Testis (tissue), 3 donors: ENCODE results near the gene HES2. TPM values are rescaled to one million over a fixed set of nuclear protein-coding genes. Genes with fewer than 3 reads are reported as not detected.

Experiments used
- DNase-seq: peaks from one replicate; pipeline ENCODE4 v3.0.0-alpha.2; 2019
- H3K27ac ChIP-seq, 2 donors: fragments of 200-600 bp; sonication (generic); one replicate each; pipeline ENCODE4 v1.5.1; 2019
- H3K27me3 ChIP-seq: fragments of 200-600 bp; sonication (generic); one replicate; pipeline ENCODE4 v1.5.1; 2019
- H3K36me3 ChIP-seq: fragments of 200-600 bp; sonication (generic); one replicate; pipeline ENCODE4 v1.5.1; 2017; ENCODE audit warnings: low read depth; ENCODE audit errors: missing control alignments
- H3K4me1 ChIP-seq: fragments of 200-600 bp; sonication (generic); one replicate; pipeline ENCODE4 v1.5.1; 2019
- H3K4me3 ChIP-seq, 2 donors: fragments of 200-600 bp; sonication (generic); one replicate each; pipeline ENCODE4 v1.5.1; 2017 to 2019
- H3K9me3 ChIP-seq: fragments of 200-600 bp; sonication (generic); one replicate; pipeline ENCODE4 v1.5.1; 2017
- POLR2A ChIP-seq: fragments of 450-650 bp; IDR thresholded peaks from one replicate; pipeline ENCODE4 v1.6.1; 2017; ENCODE audit warnings: antibody characterized with exemption, mild to moderate bottlenecking, moderate library complexity
- WGBS, 2 donors: methylation state at CpG; one replicate each; pipeline ENCODE4 v1.1.5; 2018; 5-methylcytosine and 5-hydroxymethylcytosine counted together
- intact Hi-C: fragments of 100-400 bp; cut with DNase I; formaldehyde crosslinking; loops from one replicate; pipeline ENCODE4 v1.15.1; 2023; ENCODE audit warnings: low total_unique reads
- polyA plus RNA-seq: library from polyadenylated mRNA; stranded (reverse); fragments of 350-450 nt; fragmentation: Illumina TruSeq; extraction: RNeasy Lipid Tissue Mini Kit (QIAGEN cat#74804); gene quantifications from one replicate; pipeline ENCODE4 v1.2.3, GENCODE V29; 2014; ENCODE audit warnings: low read depth, low replicate concordance; ENCODE audit not compliant: insufficient read depth
- total RNA-seq, 2 donors: library from RNA; depleted of rRNA; stranded (reverse); fragments of >200 nt; gene quantifications; one replicate each; pipeline ENCODE4 v1.2.3, GENCODE V29; 2016
- TF ChIP-seq, protein P1 (sequence below), 3 experiments: fragments of 450-650 bp in 2 of 3; fragments of 200-600 bp in 1 of 3; sonication (generic) in 1 of 3; IDR thresholded peaks; one replicate each; pipeline ENCODE4 v1.5.1; 2016 to 2019; ENCODE audit warnings: antibody characterized with exemption in 3 of 3, mild to moderate bottlenecking in 2 of 3, moderate library complexity in 1 of 3

HES2 gene
- total and polyA plus RNA-seq, 3 donors from 2014 or later, result 2.4 to 5.0 (median 2.6) TPM

DNA sequence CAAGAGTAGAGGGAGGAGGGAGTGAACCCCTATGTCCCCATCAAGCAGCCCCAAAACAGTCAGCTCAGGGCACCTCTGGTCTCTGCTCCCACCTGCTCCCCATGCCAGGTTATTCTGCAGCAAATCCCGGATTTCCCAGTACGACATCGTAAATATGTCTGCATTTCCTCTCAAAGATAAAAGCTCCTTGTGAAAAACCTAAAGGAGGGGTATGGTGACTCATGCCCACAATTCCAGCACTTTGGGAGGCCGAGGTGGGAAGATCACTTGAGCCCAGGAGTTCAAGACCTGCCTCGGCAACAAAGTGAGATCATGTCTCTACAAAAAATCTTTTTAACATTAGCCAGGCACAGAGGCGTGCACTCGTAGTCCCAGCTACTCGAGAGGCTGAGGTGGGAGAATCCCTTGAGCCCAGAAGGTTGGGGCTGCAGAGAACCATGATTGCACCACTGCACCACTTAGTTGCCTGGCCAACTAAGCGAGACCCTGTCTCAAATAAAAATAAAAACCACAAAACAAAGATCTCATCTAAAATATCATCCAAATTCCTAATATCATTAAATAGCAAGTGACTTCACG, 33.3 kb downstream of the HES2 start:
- Histone ChIP-seq H3K27ac (no peak overlapping the region), H3K9me3 (no peaks in the 10 kb centered on the region), H3K36me3 (no peaks in the 10 kb centered on the region), H3K4me1 (peaks cover 4% of the 10 kb centered on the region), H3K27me3 (no peaks in the 10 kb centered on the region), H3K4me3 (no peak overlapping the region)
- TF ChIP-seq, protein P1, sequence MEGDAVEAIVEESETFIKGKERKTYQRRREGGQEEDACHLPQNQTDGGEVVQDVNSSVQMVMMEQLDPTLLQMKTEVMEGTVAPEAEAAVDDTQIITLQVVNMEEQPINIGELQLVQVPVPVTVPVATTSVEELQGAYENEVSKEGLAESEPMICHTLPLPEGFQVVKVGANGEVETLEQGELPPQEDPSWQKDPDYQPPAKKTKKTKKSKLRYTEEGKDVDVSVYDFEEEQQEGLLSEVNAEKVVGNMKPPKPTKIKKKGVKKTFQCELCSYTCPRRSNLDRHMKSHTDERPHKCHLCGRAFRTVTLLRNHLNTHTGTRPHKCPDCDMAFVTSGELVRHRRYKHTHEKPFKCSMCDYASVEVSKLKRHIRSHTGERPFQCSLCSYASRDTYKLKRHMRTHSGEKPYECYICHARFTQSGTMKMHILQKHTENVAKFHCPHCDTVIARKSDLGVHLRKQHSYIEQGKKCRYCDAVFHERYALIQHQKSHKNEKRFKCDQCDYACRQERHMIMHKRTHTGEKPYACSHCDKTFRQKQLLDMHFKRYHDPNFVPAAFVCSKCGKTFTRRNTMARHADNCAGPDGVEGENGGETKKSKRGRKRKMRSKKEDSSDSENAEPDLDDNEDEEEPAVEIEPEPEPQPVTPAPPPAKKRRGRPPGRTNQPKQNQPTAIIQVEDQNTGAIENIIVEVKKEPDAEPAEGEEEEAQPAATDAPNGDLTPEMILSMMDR (IDR thresholded peaks at IDR 0.05), result no peak
- TF ChIP-seq POLR2A, result no peak
- no peak for DNase-seq
- WGBS, 2 donors, result 82 to 85% methylated on average over 10 of the region's 10 CpGs
- intact Hi-C loops, result no loop called here

DNA sequence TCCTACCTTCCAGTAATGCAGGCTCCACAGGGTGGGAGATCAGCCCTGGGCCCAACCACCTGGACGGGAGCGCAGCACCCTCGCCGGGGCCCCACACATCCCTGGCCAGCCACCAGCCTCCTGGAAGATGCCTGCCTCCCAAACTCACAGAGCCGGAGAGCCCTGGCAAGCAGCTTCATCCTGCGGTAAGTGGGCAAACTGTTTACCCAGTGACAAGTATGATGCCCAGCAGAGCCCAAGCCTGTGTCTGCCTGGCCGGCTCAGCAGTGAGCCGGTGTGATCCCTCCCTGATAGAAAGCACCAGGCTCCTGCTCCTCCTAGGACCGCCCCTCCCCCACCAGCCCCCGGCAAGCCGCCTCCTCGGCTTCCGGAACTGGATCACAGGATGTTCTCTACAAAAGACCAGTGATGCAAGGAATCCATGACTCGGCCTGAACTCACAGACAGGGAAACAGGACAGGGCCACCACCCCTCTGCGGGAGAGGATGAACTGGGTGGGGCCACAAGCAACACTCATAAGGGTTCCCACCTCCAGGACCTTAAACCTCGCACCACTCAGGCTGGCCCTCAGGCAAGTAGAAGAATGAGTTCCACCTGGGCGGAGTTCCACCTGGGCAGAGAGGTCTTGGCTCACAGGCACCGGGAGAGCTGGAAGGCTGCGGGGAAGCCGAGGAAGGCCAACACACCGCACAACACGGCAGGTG, 34.1 kb downstream of the HES2 start:
- Histone ChIP-seq H3K4me3 (no peak overlapping the region), H3K9me3 (no peaks in the 10 kb centered on the region), H3K27me3 (no peaks in the 10 kb centered on the region), H3K36me3 (no peaks in the 10 kb centered on the region), H3K4me1 (peaks cover 4% of the 10 kb centered on the region), H3K27ac (no peak overlapping the region)
- intact Hi-C loops, result no loop called here
- no peak for TF ChIP-seq POLR2A
- TF ChIP-seq, protein P1 (IDR thresholded peaks at IDR 0.05), result no peak
- DNase-seq, result no peak
- 79 to 90% methylated on average over 14 to 22 of the region's 22 CpGs for WGBS, 2 donors

DNA sequence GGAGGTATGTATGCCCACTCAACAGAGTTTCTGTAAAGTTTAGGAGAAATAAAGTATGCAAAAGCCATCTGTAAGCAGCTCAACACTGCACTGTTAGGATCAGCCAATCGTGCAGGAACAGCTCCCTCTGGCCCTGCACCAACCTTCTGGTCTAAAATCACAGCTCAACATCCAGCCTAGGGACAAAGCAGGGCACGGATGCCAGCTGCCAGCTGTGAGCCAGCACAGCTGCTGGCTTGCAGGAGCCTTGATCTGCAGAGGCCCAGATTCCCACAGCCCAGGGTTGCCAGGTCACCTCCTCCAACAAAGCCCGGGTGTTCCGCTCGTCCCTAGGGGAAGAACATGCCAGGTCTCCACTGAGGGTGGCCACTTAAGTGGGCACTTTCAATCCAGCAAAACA, 34.8 kb downstream of the HES2 start:
- Histone ChIP-seq H3K4me1 (peaks cover 4% of the 10 kb centered on the region), H3K27me3 (no peaks in the 10 kb centered on the region), H3K27ac (no peak overlapping the region), H3K9me3 (no peaks in the 10 kb centered on the region), H3K36me3 (no peaks in the 10 kb centered on the region), H3K4me3 (no peak overlapping the region)
- no peak for TF ChIP-seq POLR2A
- TF ChIP-seq, protein P1 (IDR thresholded peaks at IDR 0.05), result no peak
- no peak for DNase-seq
- intact Hi-C loops, result no loop called here
- 72 to 78% methylated on average over 2 to 5 of the region's 5 CpGs for WGBS, 2 donors

DNA sequence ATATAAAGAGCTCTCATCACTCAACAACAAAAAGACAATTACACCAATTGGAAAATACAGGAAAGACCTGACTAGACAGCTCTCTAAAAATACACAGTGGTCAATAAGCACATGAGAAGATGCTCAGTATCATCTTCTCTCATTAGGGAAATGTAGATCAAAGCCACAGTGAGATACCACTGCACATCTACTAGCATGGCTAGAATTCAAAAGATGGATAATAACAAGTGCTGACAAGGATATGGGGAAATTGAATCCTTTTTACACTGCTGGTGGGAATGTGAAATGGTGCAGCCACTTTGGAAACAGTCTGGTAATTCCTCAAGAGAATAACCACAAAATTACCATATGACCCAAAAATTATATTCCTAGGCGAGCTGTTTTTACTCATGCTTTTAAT, 35.6 kb downstream of the HES2 start:
- no peaks in the 10 kb centered on the region for H3K27me3 ChIP-seq
- no peak for DNase-seq
- TF ChIP-seq, protein P1 (IDR thresholded peaks at IDR 0.05), result no peak
- no peak for TF ChIP-seq POLR2A
- H3K9me3 ChIP-seq, result no peaks in the 10 kb centered on the region
- WGBS, 2 donors, result 95 to 97% methylated on average over 1 of the region's 1 CpG
- H3K4me3 ChIP-seq, result no peak overlapping the region
- H3K36me3 ChIP-seq, result no peaks in the 10 kb centered on the region
- no peak overlapping the region for H3K27ac ChIP-seq
- intact Hi-C loops, result no loop called here
- H3K4me1 ChIP-seq, result peaks cover 4% of the 10 kb centered on the region

DNA sequence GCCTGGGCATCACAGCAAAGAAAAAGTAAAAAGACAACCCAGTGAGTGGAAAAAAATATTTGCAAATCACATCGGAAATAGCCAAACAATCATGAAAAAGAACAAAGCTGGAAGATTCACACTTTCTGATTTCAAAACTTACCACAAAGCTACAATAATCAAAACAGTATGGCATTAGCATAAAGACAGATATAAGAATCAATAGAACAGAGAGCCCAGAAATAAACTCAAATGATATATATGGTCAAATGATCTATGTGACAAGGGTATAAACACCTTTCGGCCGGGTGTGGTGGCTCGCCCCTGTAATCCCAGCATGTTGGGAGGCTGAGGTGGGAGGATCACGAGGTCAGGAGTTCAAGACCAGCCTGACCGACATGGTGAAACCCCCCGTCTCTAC, 39.7 kb downstream of the HES2 start:
- H3K4me1 ChIP-seq, result no peaks in the 10 kb centered on the region
- H3K36me3 ChIP-seq, result no peaks in the 10 kb centered on the region
- no peak for TF ChIP-seq POLR2A
- TF ChIP-seq, protein P1 (IDR thresholded peaks at IDR 0.05), result no peak
- no peak for DNase-seq
- H3K4me3 ChIP-seq, result no peak overlapping the region
- H3K27me3 ChIP-seq, result no peaks in the 10 kb centered on the region
- H3K9me3 ChIP-seq, result no peaks in the 10 kb centered on the region
- no peak overlapping the region for H3K27ac ChIP-seq
- intact Hi-C loops, result no loop called here
- WGBS, 2 donors, result 94 to 97% methylated on average over 7 of the region's 7 CpGs
